GM23338 (cell line): ENCODE data around the gene GDF7. TPM values are rescaled to one million over a fixed set of nuclear protein-coding genes. Genes with fewer than 3 reads are reported as not detected.
A peak's percentile ranks its signal among the peaks of the same experiment; 100 is the strongest.

Experiments used
- ATAC-seq: fragments of 200-7000 bp; cut with Tn5 transposase; 3 replicates; pipeline ENCODE4 v1.9.1; 2020
- DNase-seq: peaks from one replicate; pipeline ENCODE4 v3.0.0-alpha.2; 2015; ENCODE audit warnings: low spot score
- H2AFZ ChIP-seq: fragments of 200-600 bp; sonication (generic); 2 replicates; pipeline ENCODE4 v1.8.0; 2016; ENCODE audit warnings: antibody characterized with exemption, mild to moderate bottlenecking, moderate library complexity
- H3F3A ChIP-seq: fragments of 200-600 bp; sonication (generic); replicated peaks from 2 replicates; pipeline ENCODE4 v1.8.0; 2017; ENCODE audit warnings: antibody characterized with exemption, mixed run types, low read depth
- H3K27ac ChIP-seq: fragments of 200-600 bp; sonication (generic); 2 replicates; pipeline ENCODE4 v1.6.1; 2016; ENCODE audit warnings: low read depth
- H3K27me3 ChIP-seq: fragments of 200-600 bp; sonication (generic); 2 replicates; pipeline ENCODE4 v1.8.0; 2016; ENCODE audit warnings: mild to moderate bottlenecking, mixed run types, moderate library complexity; ENCODE audit not compliant: insufficient read depth
- H3K36me3 ChIP-seq: fragments of 200-600 bp; sonication (generic); 2 replicates; pipeline ENCODE4 v1.8.0; 2016; ENCODE audit warnings: mild to moderate bottlenecking; ENCODE audit not compliant: insufficient read depth
- H3K4me1 ChIP-seq: fragments of 200-600 bp; sonication (generic); 2 replicates; pipeline ENCODE4 v1.8.0; 2016; ENCODE audit warnings: mild to moderate bottlenecking, moderate library complexity; ENCODE audit not compliant: insufficient read depth
- H3K4me2 ChIP-seq: fragments of 200-600 bp; sonication (generic); 2 replicates; pipeline ENCODE4 v1.7.1; 2017; ENCODE audit warnings: mixed run types
- H3K4me3 ChIP-seq: fragments of 200-600 bp; sonication (generic); 2 replicates; pipeline ENCODE4 v1.6.1; 2016; ENCODE audit warnings: mixed run types
- H3K79me2 ChIP-seq: fragments of 200-600 bp; sonication (generic); replicated peaks from 2 replicates; pipeline ENCODE4 v1.8.0; 2017; ENCODE audit warnings: mild to moderate bottlenecking; ENCODE audit not compliant: insufficient read depth
- H3K9me2 ChIP-seq: fragments of 200-600 bp; sonication (generic); 2 replicates; pipeline ENCODE4 v1.8.0; 2017; ENCODE audit not compliant: insufficient read depth
- H4K20me1 ChIP-seq: fragments of 200-600 bp; sonication (generic); replicated peaks from 2 replicates; pipeline ENCODE4 v1.8.0; 2017; ENCODE audit warnings: mild to moderate bottlenecking; ENCODE audit not compliant: insufficient read depth
- H3K27ac Mint-ChIP-seq: 2 replicates; pipeline ENCODE4 v1.8.0; 2020; ENCODE audit warnings: inconsistent platforms, mild to moderate bottlenecking, moderate library complexity, mixed read lengths
- H3K27me3 Mint-ChIP-seq: 3 replicates; pipeline ENCODE4 v1.8.0; 2022; ENCODE audit warnings: low read depth, mild to moderate bottlenecking, moderate library complexity, mixed read lengths, inconsistent platforms; ENCODE audit not compliant: insufficient read depth, poor library complexity
- H3K36me3 Mint-ChIP-seq: 3 replicates; pipeline ENCODE4 v1.8.0; 2021; ENCODE audit warnings: low read depth, mild to moderate bottlenecking, inconsistent platforms, moderate library complexity, mixed read lengths
- H3K4me1 Mint-ChIP-seq: 3 replicates; pipeline ENCODE4 v1.8.0; 2020; ENCODE audit warnings: mild to moderate bottlenecking, inconsistent platforms, mixed read lengths
- H3K4me3 Mint-ChIP-seq: 3 replicates; pipeline ENCODE4 v1.8.0; 2021; ENCODE audit warnings: moderate library complexity, mild to moderate bottlenecking, inconsistent platforms, mixed read lengths
- H3K9me3 Mint-ChIP-seq: 3 replicates; pipeline ENCODE4 v1.8.0; 2020; ENCODE audit warnings: moderate library complexity, mild to moderate bottlenecking, inconsistent platforms, mixed read lengths
- CTCF ChIP-seq, 2 experiments: fragments of 200-600 bp in 1 of 2; sonication (generic) in 1 of 2; conservative IDR thresholded peaks; 2 replicates each; pipeline versions ENCODE4 v1.5.1 to v1.6.1; 2016 to 2017; ENCODE audit warnings: antibody characterized with exemption in 2 of 2, low read depth in 2 of 2, mild to moderate bottlenecking in 2 of 2, moderate library complexity in 1 of 2
- ETS1 ChIP-seq: IDR thresholded peaks from 2 replicates; pipeline ENCODE4 v1.6.1; 2016; ENCODE audit warnings: antibody characterized with exemption
- EZH2phosphoT487 ChIP-seq: fragments of 200-600 bp; sonication (generic); IDR thresholded peaks from one replicate; pipeline ENCODE4 v1.8.1; 2018; ENCODE audit warnings: antibody characterized with exemption; ENCODE audit not compliant: unreplicated experiment
- STAT1 ChIP-seq: IDR thresholded peaks from one replicate; pipeline ENCODE4 v1.6.1; 2016; ENCODE audit warnings: antibody characterized with exemption; ENCODE audit not compliant: unreplicated experiment
- ZNF462 ChIP-seq: fragments of 250-450 bp; sonication (Bioruptor Pico); IDR thresholded peaks from 2 replicates; pipeline ENCODE4 v1.5.0; 2020; ENCODE audit warnings: mild to moderate bottlenecking, moderate library complexity
- polyA plus RNA-seq: library from polyadenylated mRNA; unstranded; fragments of >200 nt; fragmentation: Nextera tagmentation; extraction: Ambion mirVana; gene quantifications from 2 replicates; pipeline ENCODE4 v1.2.1, GENCODE V29; 2016
- total RNA-seq: library from RNA; depleted of rRNA; stranded (reverse); fragments of >200 nt; shearing (Covaris generic); gene quantifications from 2 replicates; pipeline ENCODE4 v1.2.3, GENCODE V29; 2014

Gene GDF7
- total and polyA plus RNA-seq, 2 experiments from 2014 or later, result 0.19 to 0.52 TPM

- Mint-ChIP-seq H3K9me3 (no peaks in the 10 kb centered on the region), H3K27ac (no peak overlapping the region), H3K36me3 (no peaks in the 10 kb centered on the region), H3K4me3 (no peak overlapping the region), H3K27me3 (peaks cover 6% of the 10 kb centered on the region), H3K4me1 (peaks cover 18% of the 10 kb centered on the region)
- Histone ChIP-seq H3K79me2 (no peaks in the 10 kb centered on the region), H3K9me2 (no peaks in the 10 kb centered on the region), H3K36me3 (no peaks in the 10 kb centered on the region), H3K4me3 (no peak overlapping the region), H3K27me3 (peaks cover 10% of the 10 kb centered on the region; the same call in 1 of the 2 replicates), H3F3A (no peaks in the 10 kb centered on the region), H3K27ac (no peak overlapping the region), H3K4me1 (peaks cover 21% of the 10 kb centered on the region), H3K4me2 (no peak overlapping the region), H2AFZ (no peak overlapping the region), H4K20me1 (no peaks in the 10 kb centered on the region)
- TF ChIP-seq EZH2phosphoT487, result no peak
- DNase-seq (no peak), ATAC-seq (no peak)
These were observed 12.5 kb upstream of the GDF7 start for GRCh38 chr2:20654535-20654813.

- H3K4me3 Mint-ChIP-seq, result no peak overlapping the region
- H3K9me2 ChIP-seq, result no peaks in the 10 kb centered on the region
These were observed 10.4 kb upstream of the GDF7 start for GRCh38 chr2:20656561-20656960.

GRCh38 chr2:20657522-20658235 lies 9.3 kb upstream of the GDF7 start:
- H3K4me2 ChIP-seq, result no peak overlapping the region
- DNase-seq, result peak; percentile 50
- no peaks in the 10 kb centered on the region for H3K79me2 ChIP-seq
- Mint-ChIP-seq H3K36me3 (no peaks in the 10 kb centered on the region), H3K9me3 (no peaks in the 10 kb centered on the region), H3K4me3 (no peak overlapping the region), H3K27ac (no peak overlapping the region), H3K27me3 (peaks cover 9% of the 10 kb centered on the region), H3K4me1 (peaks cover 7% of the 10 kb centered on the region)
- no peaks in the 10 kb centered on the region for H3K36me3 ChIP-seq
- no peaks in the 10 kb centered on the region for H3F3A ChIP-seq
- no peak overlapping the region for H3K27ac ChIP-seq
- peaks cover 11% of the 10 kb centered on the region for H3K27me3 ChIP-seq
- no peaks in the 10 kb centered on the region for H3K9me2 ChIP-seq
- TF ChIP-seq ZNF462 (no peak), CTCF (conservative IDR thresholded peaks at IDR 0.05; ENCODE audit: low read depth in 2 of 2) (0 out of 4 replicates have a peak, but pooled peaks of 1 of the 2 experiments have one; percentile 6)
- peaks cover 8% of the 10 kb centered on the region for H3K4me1 ChIP-seq
- no peak overlapping the region for H3K4me3 ChIP-seq
- peak; percentile 18 for ATAC-seq
- no peak overlapping the region for H2AFZ ChIP-seq
- H4K20me1 ChIP-seq, result no peaks in the 10 kb centered on the region

More at GRCh38 chr2:20656561-20656960, 10.4 kb upstream of the GDF7 start:
- Histone ChIP-seq H3K27me3 (peaks cover under 1% of the 10 kb centered on the region; the same call in 1 of the 2 replicates), H3K4me3 (no peak overlapping the region), H3K36me3 (no peaks in the 10 kb centered on the region), H3K4me2 (no peak overlapping the region), H3K27ac (no peak overlapping the region), H4K20me1 (no peaks in the 10 kb centered on the region), H2AFZ (peak overlapping the region; percentile 64; the same call in 1 of the 2 replicates), H3F3A (no peaks in the 10 kb centered on the region), H3K79me2 (no peaks in the 10 kb centered on the region), H3K4me1 (peaks cover 10% of the 10 kb centered on the region)
- no peak for TF ChIP-seq EZH2phosphoT487
- TF ChIP-seq ETS1, result no peak
- TF ChIP-seq STAT1, result no peak
- peaks cover under 1% of the 10 kb centered on the region for H3K27me3 Mint-ChIP-seq
- DNase-seq, result no peak
- ATAC-seq, result peak; percentile 33
- no peaks in the 10 kb centered on the region for H3K9me3 Mint-ChIP-seq
- no peak overlapping the region for H3K27ac Mint-ChIP-seq
- peaks cover 13% of the 10 kb centered on the region for H3K4me1 Mint-ChIP-seq
- H3K36me3 Mint-ChIP-seq, result no peaks in the 10 kb centered on the region
